Tibial nerve (tissue), 4 donors: ENCODE data around the gene HIPK2.

Experiments used
- EP300 ChIP-seq, 2 donors: sonication (generic); formaldehyde crosslinking; IDR thresholded peaks; one replicate each; pipeline ENCODE4 v1.6.1; 2017; ENCODE audit warnings: antibody characterized with exemption in 2 of 2, mild to moderate bottlenecking in 1 of 2
- POLR2A ChIP-seq, 2 donors: fragments of 450-650 bp; IDR thresholded peaks; one replicate each; pipeline ENCODE4 v1.6.1; 2017; ENCODE audit warnings: antibody characterized with exemption in 2 of 2, mild to moderate bottlenecking in 2 of 2, moderate library complexity in 2 of 2
- TF ChIP-seq, protein P1 (sequence below), 5 experiments: fragments of 200-600 bp in 3 of 5; fragments of 450-650 bp in 2 of 5; sonication (generic) in 3 of 5; IDR thresholded peaks; one replicate each; pipeline ENCODE4 v1.5.1; 2016 to 2019; ENCODE audit warnings: antibody characterized with exemption in 5 of 5, mild to moderate bottlenecking in 3 of 5, moderate library complexity in 2 of 5

DNA sequence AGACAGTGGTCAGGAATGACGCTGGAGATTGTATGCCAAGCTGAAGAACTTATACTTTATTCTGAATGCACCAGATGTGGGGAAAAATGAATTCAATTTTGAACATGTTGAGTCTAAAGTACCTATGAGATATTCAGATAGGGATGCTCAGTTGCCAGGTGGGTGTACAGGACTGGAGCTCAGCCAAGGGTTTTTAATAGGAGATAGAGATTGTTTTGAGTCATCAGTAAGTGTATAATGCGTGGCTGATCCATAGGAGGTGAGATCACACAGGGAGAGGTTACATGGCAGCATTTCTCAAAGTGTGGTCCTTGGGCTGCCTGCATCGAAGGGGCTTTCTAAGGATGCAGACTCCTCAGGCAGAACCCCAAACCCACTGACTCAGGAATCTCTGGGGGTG is 6.8 kb upstream of the HIPK2 start:
- TF ChIP-seq, protein P1, sequence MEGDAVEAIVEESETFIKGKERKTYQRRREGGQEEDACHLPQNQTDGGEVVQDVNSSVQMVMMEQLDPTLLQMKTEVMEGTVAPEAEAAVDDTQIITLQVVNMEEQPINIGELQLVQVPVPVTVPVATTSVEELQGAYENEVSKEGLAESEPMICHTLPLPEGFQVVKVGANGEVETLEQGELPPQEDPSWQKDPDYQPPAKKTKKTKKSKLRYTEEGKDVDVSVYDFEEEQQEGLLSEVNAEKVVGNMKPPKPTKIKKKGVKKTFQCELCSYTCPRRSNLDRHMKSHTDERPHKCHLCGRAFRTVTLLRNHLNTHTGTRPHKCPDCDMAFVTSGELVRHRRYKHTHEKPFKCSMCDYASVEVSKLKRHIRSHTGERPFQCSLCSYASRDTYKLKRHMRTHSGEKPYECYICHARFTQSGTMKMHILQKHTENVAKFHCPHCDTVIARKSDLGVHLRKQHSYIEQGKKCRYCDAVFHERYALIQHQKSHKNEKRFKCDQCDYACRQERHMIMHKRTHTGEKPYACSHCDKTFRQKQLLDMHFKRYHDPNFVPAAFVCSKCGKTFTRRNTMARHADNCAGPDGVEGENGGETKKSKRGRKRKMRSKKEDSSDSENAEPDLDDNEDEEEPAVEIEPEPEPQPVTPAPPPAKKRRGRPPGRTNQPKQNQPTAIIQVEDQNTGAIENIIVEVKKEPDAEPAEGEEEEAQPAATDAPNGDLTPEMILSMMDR (IDR thresholded peaks at IDR 0.05), result no peak
- TF ChIP-seq POLR2A (IDR thresholded peaks at IDR 0.05) (no peak), EP300 (IDR thresholded peaks at IDR 0.05) (no peak)
